Putamen (tissue), 1 donor: ENCODE results near the gene CTNNA1.

Experiments
- DNase-seq: peaks from one replicate; pipeline ENCODE4 v3.0.0-alpha.2; 2016; ENCODE audit warnings: low spot score

Gene CTNNA1

GRCh38 chr5:138950421-138951031 lies 197.3 kb downstream of the CTNNA1 start:
- DNase-seq, result peak; percentile 68

DNA sequence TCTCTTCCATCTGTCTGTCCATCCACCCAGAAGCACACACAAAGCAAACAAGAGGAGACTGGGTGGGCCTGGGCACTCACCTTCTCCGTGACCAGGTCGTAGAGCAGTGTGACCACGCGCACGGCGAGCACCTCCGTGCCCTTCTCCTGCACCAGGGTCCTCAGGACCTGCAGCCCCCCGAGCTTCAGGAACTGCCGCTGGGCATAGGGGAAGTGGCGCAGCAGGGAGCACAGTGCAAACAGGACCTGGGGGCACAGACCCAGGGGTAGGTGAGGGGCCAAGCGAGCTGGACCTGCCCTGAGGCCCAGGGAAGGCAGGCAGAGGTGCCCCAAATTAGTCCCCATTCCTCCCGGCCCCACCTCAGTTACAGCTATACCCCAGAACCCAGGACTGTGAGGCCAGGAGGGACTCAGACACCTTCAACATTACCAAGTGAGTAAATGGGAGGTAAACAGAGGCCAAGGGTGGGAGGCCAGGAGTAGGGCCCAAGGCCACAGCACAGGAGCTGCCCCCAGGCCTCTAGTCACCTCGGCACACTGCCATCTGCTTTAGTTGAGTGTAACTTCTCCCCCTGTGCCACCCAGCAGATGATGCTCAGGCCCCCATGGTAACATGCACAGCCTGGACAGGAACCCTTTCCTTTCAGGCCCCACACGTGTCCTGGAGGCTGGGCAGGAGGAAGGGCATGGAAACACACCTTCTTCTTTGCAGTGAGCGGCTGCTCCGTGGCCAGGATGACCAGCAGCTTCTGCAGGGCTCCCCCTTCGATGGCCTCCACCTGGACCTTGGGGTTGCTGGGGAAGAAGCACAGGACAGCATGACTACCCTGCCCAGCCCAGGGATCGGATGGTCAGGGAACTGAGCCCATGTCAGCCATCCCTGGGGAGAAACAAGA lies 198.1 kb downstream of the CTNNA1 start:
- DNase-seq, result no peak

DNA sequence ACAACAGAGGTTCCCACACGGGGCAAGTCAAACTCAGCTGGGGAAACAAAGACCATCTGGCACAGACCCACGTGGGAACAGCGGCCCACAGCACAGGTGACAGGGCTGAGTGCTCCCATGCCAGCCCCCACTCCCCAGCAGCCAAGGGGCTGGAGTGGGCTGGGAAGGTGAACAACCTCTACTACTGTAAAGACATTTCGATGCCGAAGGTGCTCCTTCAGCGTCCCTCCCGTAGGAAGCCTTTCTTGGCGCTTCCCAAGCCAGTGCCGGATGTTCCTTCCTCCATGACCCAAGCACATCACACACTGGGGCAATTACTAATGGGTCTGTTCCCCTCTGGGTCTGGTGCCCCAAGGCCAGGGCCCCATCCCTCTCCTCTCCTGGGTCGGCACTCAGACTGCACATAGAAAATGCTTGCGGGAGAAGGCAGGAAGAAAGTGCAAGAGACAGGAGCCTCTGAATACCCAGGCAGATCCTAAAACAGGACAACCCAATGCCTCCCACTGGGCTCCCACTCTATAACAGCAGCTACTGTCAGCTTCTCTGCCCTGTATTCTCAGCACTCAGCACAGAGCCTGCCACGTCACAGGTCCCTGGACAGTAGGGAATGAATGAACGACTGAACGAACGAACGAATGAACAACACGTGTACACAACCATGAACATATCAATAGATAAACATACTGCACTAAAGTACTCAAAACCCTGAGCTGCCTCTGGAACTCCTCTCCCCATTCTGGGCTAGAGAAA lies 198.9 kb downstream of the CTNNA1 start:
- no peak for DNase-seq

- no peak for DNase-seq
These were observed 199.7 kb downstream of the CTNNA1 start for GRCh38 chr5:138952962-138953361.

GRCh38 chr5:138953387-138954256 lies 200.4 kb downstream of the CTNNA1 start:
- peak; percentile 91 for DNase-seq

DNA sequence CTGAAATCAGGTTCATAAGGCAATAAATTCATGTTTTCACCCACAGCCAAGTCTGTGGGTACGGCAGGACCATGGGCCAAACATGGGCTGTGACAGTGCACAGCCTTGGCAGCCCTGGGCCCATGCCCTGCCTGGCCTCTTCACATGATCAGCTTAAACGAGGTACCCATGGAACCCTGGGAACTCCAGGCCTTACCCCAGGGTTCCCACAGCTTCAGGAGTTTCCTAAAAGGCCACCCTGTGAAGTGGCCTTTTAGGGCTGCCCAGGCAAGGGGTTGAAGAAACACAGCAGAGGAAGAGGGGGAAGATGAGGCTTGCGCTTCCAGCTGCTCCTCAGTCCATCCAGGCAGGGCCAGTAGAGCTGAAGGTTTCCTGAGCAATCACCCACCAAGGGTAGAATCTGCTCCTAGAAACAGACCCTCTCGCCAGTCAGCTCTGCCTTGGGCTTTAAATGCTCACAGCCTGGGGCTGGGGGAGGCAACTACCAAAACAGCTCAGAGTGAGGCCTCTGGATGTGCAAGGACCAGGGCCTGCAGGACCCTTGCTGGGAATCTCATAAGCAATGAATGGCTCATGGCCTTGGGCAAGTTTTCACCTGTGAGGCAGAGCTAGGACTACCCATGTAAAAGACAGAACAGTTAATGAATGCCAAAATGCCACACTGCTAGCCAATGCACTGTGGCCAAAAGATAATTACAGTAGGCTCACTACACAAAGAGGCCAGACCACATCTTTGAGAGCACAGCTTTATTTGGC lies 201.2 kb downstream of the CTNNA1 start:
- DNase-seq, result no peak

GRCh38 chr5:138955013-138955660 lies 201.9 kb downstream of the CTNNA1 start:
- no peak for DNase-seq

DNA sequence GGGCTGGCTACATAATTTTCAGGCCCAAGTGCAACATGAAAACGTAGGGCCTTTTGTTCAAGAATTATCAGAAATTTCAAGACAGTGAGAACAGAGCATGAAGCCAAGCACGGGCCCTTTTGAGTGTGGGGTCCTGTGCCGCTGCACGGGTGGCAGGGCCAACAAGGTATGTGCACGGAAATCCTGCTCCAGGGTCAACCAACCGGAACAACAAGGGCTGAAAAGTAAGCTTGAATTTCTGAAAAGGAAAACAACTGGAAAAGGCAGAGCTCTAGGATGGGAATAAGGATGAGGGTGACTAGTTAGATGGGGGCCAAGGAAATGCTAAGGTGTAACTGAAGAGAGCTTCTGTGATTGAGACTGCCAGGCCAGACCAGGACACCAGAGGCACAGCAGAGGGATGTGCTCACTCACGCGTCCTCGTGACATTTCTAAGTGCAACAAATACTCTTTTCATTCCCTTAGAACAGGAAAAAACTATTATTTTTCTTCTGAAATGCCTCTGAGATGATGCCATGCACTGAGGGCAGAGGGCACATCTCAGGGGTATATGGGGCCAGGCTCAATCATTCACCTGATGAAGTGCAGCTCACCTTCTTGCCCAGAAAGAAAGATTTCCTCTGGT lies 202.6 kb downstream of the CTNNA1 start:
- DNase-seq, result no peak

GRCh38 chr5:138956801-138957200 lies 203.6 kb downstream of the CTNNA1 start:
- DNase-seq, result no peak

GRCh38 chr5:138960145-138960692 lies 207.0 kb downstream of the CTNNA1 start:
- DNase-seq, result no peak

GRCh38 chr5:138961221-138961620 lies 208.0 kb downstream of the CTNNA1 start:
- DNase-seq, result no peak

- no peak for DNase-seq
These were observed 208.5 kb downstream of the CTNNA1 start for GRCh38 chr5:138961729-138962128.

- no peak for DNase-seq
These were observed 209.6 kb downstream of the CTNNA1 start for GRCh38 chr5:138962614-138963370.

- no peak for DNase-seq
These were observed 210.6 kb downstream of the CTNNA1 start for GRCh38 chr5:138963763-138964371.

DNA sequence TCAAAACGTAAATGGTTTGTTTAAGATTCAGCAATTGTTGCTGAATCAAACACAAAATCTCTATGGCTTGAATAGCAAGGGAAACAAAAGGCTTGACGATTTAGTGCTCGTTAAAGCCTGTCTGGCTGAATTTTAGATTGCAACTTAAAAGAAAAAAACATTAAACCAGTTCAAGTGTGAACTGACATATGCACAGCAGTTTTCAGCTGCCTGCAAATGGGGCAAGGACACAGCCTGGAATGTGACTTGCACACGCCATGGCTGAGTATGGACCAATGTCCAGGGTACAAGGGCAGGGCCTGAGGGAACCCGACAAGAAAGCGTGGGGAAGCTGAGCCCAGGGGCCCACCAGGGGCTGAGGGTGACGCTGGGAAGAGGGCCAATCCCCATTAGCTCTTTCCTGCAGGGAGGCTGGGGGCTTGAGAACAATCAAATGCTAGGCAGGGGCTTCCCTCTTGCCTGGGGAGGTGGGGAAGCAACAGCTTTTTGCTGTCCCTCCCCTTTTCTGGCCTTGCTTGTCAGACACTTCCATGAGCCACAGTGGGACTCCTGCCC lies 211.5 kb downstream of the CTNNA1 start:
- no peak for DNase-seq

- DNase-seq, result no peak
These were observed 212.4 kb downstream of the CTNNA1 start for GRCh38 chr5:138965626-138966025.

DNA sequence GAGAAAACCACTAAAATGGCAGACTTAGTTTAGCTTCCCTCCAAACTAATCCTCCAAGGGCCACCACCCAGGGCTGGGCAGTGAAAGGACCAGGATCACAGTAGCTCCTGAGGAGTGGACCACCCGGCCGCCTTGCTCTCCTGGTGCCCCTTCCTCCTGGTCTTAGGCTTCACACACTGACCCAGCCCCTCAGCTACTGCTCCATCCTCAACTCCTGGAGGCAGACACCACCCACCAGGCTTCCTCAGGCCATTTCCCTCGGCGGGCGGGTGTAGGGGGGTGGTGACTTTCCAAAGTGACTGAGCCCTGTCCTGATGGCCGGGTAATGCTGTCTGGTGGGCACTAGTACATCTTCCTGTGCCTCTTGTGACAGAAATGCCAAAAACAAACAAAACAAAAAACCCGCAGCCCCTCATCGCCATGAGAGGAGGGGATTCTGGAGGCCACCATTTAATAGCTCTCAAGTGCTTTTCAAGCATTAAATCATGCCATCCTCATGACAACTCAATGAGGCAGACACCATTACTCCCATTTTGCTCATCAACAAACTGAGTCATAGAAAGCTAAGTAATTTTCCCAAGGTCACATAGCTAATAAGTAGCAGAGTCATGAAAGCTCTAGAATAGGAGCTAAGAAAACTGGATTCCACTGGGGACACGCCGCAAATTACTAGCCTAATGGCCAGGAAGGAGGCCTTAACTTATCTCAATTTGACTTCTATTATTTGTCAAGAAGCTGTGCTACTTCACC lies 213.2 kb downstream of the CTNNA1 start:
- DNase-seq, result no peak
